Left kidney (tissue), 1 donor: ENCODE measurements around the gene CCDC200. TPM values are rescaled to one million over a fixed set of nuclear protein-coding genes. Genes with fewer than 3 reads are reported as not detected.

Experiments used
- polyA plus RNA-seq: library from polyadenylated mRNA; unstranded; fragments of 120-200 nt; gene quantifications from one replicate; pipeline ENCODE4 v1.2.1, GENCODE V29; 2013; ENCODE audit not compliant: insufficient read length

Gene CCDC200
- polyA plus RNA-seq, 1 donor: 44.1 TPM

Other genes starting within 250 kb of the CCDC200 start
- 2.4 TPM for gene PTGES3L, start 248.5 kb downstream of the CCDC200 start, polyA plus RNA-seq
- 17.6 TPM for gene RUNDC1, start 248.1 kb downstream of the CCDC200 start, polyA plus RNA-seq
- 1,206 TPM for gene RPL27, start 230.2 kb downstream of the CCDC200 start, polyA plus RNA-seq
- gene IFI35, start 221.8 kb downstream of the CCDC200 start, polyA plus RNA-seq: 8.8 TPM
- 113 TPM for gene VAT1, start 206.2 kb downstream of the CCDC200 start, polyA plus RNA-seq
- 3.5 TPM for gene RND2, start 203.4 kb downstream of the CCDC200 start, polyA plus RNA-seq
- 24.3 TPM for gene BRCA1, start 103.3 kb downstream of the CCDC200 start, polyA plus RNA-seq
- 116 TPM for gene NBR1, start 57.4 kb downstream of the CCDC200 start, polyA plus RNA-seq
- gene TMEM106A, start 16.7 kb downstream of the CCDC200 start, polyA plus RNA-seq: 27.8 TPM
- gene RNU2-1, start 5.4 kb upstream of the CCDC200 start, polyA plus RNA-seq: not detected
- gene ARL4D, start 170.4 kb upstream of the CCDC200 start, polyA plus RNA-seq: 7.1 TPM